Esophagus (tissue), 2 donors: Measurements from ENCODE around the gene ACSM6. TPM values are rescaled to one million over a fixed set of nuclear protein-coding genes. Genes with fewer than 3 reads are reported as not detected.
"Not testable (repeated sequence)": the region's sequence is repeated elsewhere in the genome, so short reads cannot be mapped to it uniquely, and the experiment has no call there.

ENCODE experiments used
- H3K27ac ChIP-seq, 2 donors: one replicate each; pipeline ENCODE4 v1.5.1; 2013; ENCODE audit warnings: low read depth in 2 of 2, mild to moderate bottlenecking in 2 of 2, inconsistent platforms in 1 of 2, low read length in 1 of 2, moderate library complexity in 1 of 2
- H3K27me3 ChIP-seq, 2 donors: one replicate each; pipeline ENCODE4 v1.6.1; 2013; ENCODE audit warnings: low read length in 2 of 2, control low read depth in 1 of 2, mild to moderate bottlenecking in 1 of 2; ENCODE audit not compliant: insufficient read depth in 2 of 2, control insufficient read depth in 1 of 2
- H3K36me3 ChIP-seq, 2 donors: one replicate each; pipeline ENCODE4 v1.6.1; 2013; ENCODE audit warnings: low read length in 1 of 2; ENCODE audit not compliant: control insufficient read depth in 2 of 2, insufficient read depth in 2 of 2
- H3K4me1 ChIP-seq, 2 donors: one replicate each; pipeline ENCODE4 v1.6.1; 2013; ENCODE audit warnings: low read length in 1 of 2; ENCODE audit not compliant: control insufficient read depth in 2 of 2, insufficient read depth in 2 of 2
- H3K4me3 ChIP-seq, 2 donors: one replicate each; pipeline ENCODE4 v1.5.1; 2013; ENCODE audit warnings: low read length in 2 of 2, mild to moderate bottlenecking in 2 of 2, low read depth in 1 of 2, moderate library complexity in 1 of 2
- H3K9me3 ChIP-seq, 2 donors: one replicate each; pipeline ENCODE4 v1.6.1; 2013; ENCODE audit warnings: mild to moderate bottlenecking in 2 of 2, low read depth in 1 of 2, low read length in 1 of 2, moderate library complexity in 1 of 2; ENCODE audit not compliant: control insufficient read depth in 2 of 2, insufficient read depth in 1 of 2
- WGBS, 2 donors: extraction: QIAGEN DNeasy Blood & Tissue Kit; methylation state at CpG; one replicate each; pipeline ENCODE4 v1.1.7; 2013; 5-methylcytosine and 5-hydroxymethylcytosine counted together
- polyA plus RNA-seq, 2 donors: library from polyadenylated mRNA; stranded (reverse); fragments of 200-250 nt; gene quantifications; one replicate each; pipeline ENCODE4 v1.2.3, GENCODE V29; 2013
- donor health status: healthy with polysubstance abuse.
- donor health status: Bipolar disorder and iron deficiency.

Gene ACSM6
- polyA plus RNA-seq, 2 donors: not detected

- Histone ChIP-seq H3K4me1 (no peaks in the 10 kb centered on the region), H3K27ac (no peak overlapping the region), H3K4me3 (no peak overlapping the region), H3K9me3 (no peaks in the 10 kb centered on the region), H3K36me3 (no peaks in the 10 kb centered on the region), H3K27me3 (no peaks in the 10 kb centered on the region)
- WGBS, 2 donors: 41 to 47% methylated on average over 2 of the region's 2 CpGs
Measured at GRCh38 chr10:95181726-95182125, 12.3 kb upstream of the ACSM6 start.

GRCh38 chr10:95183271-95184230 is 10.5 kb upstream of the ACSM6 start:
- peak overlapping the region; percentile 66 to 89 for H3K4me3 ChIP-seq
- no peaks in the 10 kb centered on the region for H3K27me3 ChIP-seq
- 3 to 6% methylated on average over 71 to 85 of the region's 85 CpGs for WGBS, 2 donors

GRCh38 chr10:95187617-95188016 is 6.4 kb upstream of the ACSM6 start:
- Histone ChIP-seq H3K27me3 (no peaks in the 10 kb centered on the region), H3K4me3 (no peak overlapping the region), H3K36me3 (no peaks in the 10 kb centered on the region), H3K27ac (no peak overlapping the region), H3K4me1 (no peaks in the 10 kb centered on the region), H3K9me3 (no peaks in the 10 kb centered on the region)
- 83 to 86% methylated on average over 3 of the region's 3 CpGs for WGBS, 2 donors

More at GRCh38 chr10:95183271-95184230, 10.5 kb upstream of the ACSM6 start:
- peak overlapping the region; percentile 59 to 78 for H3K27ac ChIP-seq
- H3K9me3 ChIP-seq: no peaks in the 10 kb centered on the region
- H3K36me3 ChIP-seq: no peaks in the 10 kb centered on the region
- no peaks in the 10 kb centered on the region for H3K4me1 ChIP-seq

GRCh38 chr10:95188593-95188992 is 5.4 kb upstream of the ACSM6 start:
- no peaks in the 10 kb centered on the region for H3K4me1 ChIP-seq
- H3K27me3 ChIP-seq: no peaks in the 10 kb centered on the region
- H3K4me3 ChIP-seq: no peak overlapping the region
- no peaks in the 10 kb centered on the region for H3K36me3 ChIP-seq
- H3K9me3 ChIP-seq: no peaks in the 10 kb centered on the region
- H3K27ac ChIP-seq: no peak overlapping the region

GRCh38 chr10:95196046-95196445 is 2.0 kb downstream of the ACSM6 start:
- Histone ChIP-seq H3K4me1 (no peaks in the 10 kb centered on the region), H3K9me3 (no peaks in the 10 kb centered on the region), H3K36me3 (no peaks in the 10 kb centered on the region), H3K27ac (no peak overlapping the region), H3K4me3 (no peak overlapping the region), H3K27me3 (no peaks in the 10 kb centered on the region)
- WGBS, 2 donors: 46 to 47% methylated on average over 3 of the region's 3 CpGs

GRCh38 chr10:95201736-95202135 is 7.7 kb downstream of the ACSM6 start:
- Histone ChIP-seq H3K36me3 (no peaks in the 10 kb centered on the region), H3K27ac (no peak overlapping the region), H3K4me3 (no peak overlapping the region), H3K4me1 (no peaks in the 10 kb centered on the region), H3K27me3 (no peaks in the 10 kb centered on the region), H3K9me3 (no peaks in the 10 kb centered on the region)
- WGBS, 2 donors: 82 to 90% methylated on average over 4 of the region's 4 CpGs

- H3K27ac ChIP-seq, H3K36me3 ChIP-seq: not testable (repeated sequence)
Measured at GRCh38 chr10:95202865-95203264, 8.8 kb downstream of the ACSM6 start.

GRCh38 chr10:95208702-95209391 is 14.8 kb downstream of the ACSM6 start:
- H3K9me3 ChIP-seq: no peaks in the 10 kb centered on the region
- H3K36me3 ChIP-seq: no peaks in the 10 kb centered on the region
- H3K4me1 ChIP-seq: no peaks in the 10 kb centered on the region
- no peak overlapping the region for H3K27ac ChIP-seq
- H3K4me3 ChIP-seq: no peak overlapping the region
- H3K27me3 ChIP-seq: no peaks in the 10 kb centered on the region
- 65 to 66% methylated on average over 8 of the region's 8 CpGs for WGBS, 2 donors

More at GRCh38 chr10:95202865-95203264, 8.8 kb downstream of the ACSM6 start:
- not testable (repeated sequence) for H3K4me3 ChIP-seq, H3K27me3 ChIP-seq, H3K4me1 ChIP-seq, H3K9me3 ChIP-seq
- WGBS, 2 donors: 86 to 92% methylated on average over 5 of the region's 5 CpGs

- H3K9me3 ChIP-seq: no peaks in the 10 kb centered on the region
- H3K27me3 ChIP-seq: no peaks in the 10 kb centered on the region
- no peak overlapping the region for H3K27ac ChIP-seq
- WGBS, 2 donors: 91 to 96% methylated on average over 6 of the region's 6 CpGs
- H3K4me3 ChIP-seq: no peak overlapping the region
- no peaks in the 10 kb centered on the region for H3K4me1 ChIP-seq
- no peaks in the 10 kb centered on the region for H3K36me3 ChIP-seq
Measured at GRCh38 chr10:95209509-95210127, 15.6 kb downstream of the ACSM6 start.
